Sciatic nerve (tissue), 1 donor: Measurements from ENCODE around the gene ACVR1C. TPM values are rescaled to one million over a fixed set of nuclear protein-coding genes. Genes with fewer than 3 reads are reported as not detected.

ENCODE experiments used
- total RNA-seq: library from RNA; stranded (reverse); fragmentation: NEBNext Ultra II Directional; extraction: Animal tissue kit (Norgen Biotek cat#: 25700); gene quantifications from one replicate; pipeline ENCODE4 v1.2.1, GENCODE V29; 2021
- donor health status: DM: no; HTN: no; CAD: no.

Gene ACVR1C
- total RNA-seq, 1 donor from 2014 or later = 2.8 TPM

Other genes with a start within 250 kb of the ACVR1C start
- gene CYTIP, start 184.8 kb downstream of the ACVR1C start, total RNA-seq = 22.8 TPM
- 35.5 TPM for gene ACVR1, start 247.5 kb upstream of the ACVR1C start, total RNA-seq